Testis (tissue), 3 donors: Measurements from ENCODE around the gene KCTD17. TPM values are rescaled to one million over a fixed set of nuclear protein-coding genes. Genes with fewer than 3 reads are reported as not detected.

ENCODE experiments used
- DNase-seq: peaks from one replicate; pipeline ENCODE4 v3.0.0-alpha.2; 2019
- H3K27ac ChIP-seq, 2 donors: fragments of 200-600 bp; sonication (generic); one replicate each; pipeline ENCODE4 v1.5.1; 2019
- H3K27me3 ChIP-seq: fragments of 200-600 bp; sonication (generic); one replicate; pipeline ENCODE4 v1.5.1; 2019
- H3K36me3 ChIP-seq: fragments of 200-600 bp; sonication (generic); one replicate; pipeline ENCODE4 v1.5.1; 2017; ENCODE audit warnings: low read depth; ENCODE audit errors: missing control alignments
- H3K4me1 ChIP-seq: fragments of 200-600 bp; sonication (generic); one replicate; pipeline ENCODE4 v1.5.1; 2019
- H3K4me3 ChIP-seq, 2 donors: fragments of 200-600 bp; sonication (generic); one replicate each; pipeline ENCODE4 v1.5.1; 2017 to 2019
- H3K9me3 ChIP-seq: fragments of 200-600 bp; sonication (generic); one replicate; pipeline ENCODE4 v1.5.1; 2017
- POLR2A ChIP-seq: fragments of 450-650 bp; IDR thresholded peaks from one replicate; pipeline ENCODE4 v1.6.1; 2017; ENCODE audit warnings: antibody characterized with exemption, mild to moderate bottlenecking, moderate library complexity
- WGBS, 2 donors: methylation state at CpG; one replicate each; pipeline ENCODE4 v1.1.5; 2018; 5-methylcytosine and 5-hydroxymethylcytosine counted together
- intact Hi-C: fragments of 100-400 bp; cut with DNase I; formaldehyde crosslinking; loops from one replicate; pipeline ENCODE4 v1.15.1; 2023; ENCODE audit warnings: low total_unique reads
- polyA plus RNA-seq: library from polyadenylated mRNA; stranded (reverse); fragments of 350-450 nt; fragmentation: Illumina TruSeq; extraction: RNeasy Lipid Tissue Mini Kit (QIAGEN cat#74804); gene quantifications from one replicate; pipeline ENCODE4 v1.2.3, GENCODE V29; 2014; ENCODE audit warnings: low read depth, low replicate concordance; ENCODE audit not compliant: insufficient read depth
- total RNA-seq, 2 donors: library from RNA; depleted of rRNA; stranded (reverse); fragments of >200 nt; gene quantifications; one replicate each; pipeline ENCODE4 v1.2.3, GENCODE V29; 2016
- TF ChIP-seq, protein P1 (sequence below), 3 experiments: fragments of 450-650 bp in 2 of 3; fragments of 200-600 bp in 1 of 3; sonication (generic) in 1 of 3; IDR thresholded peaks; one replicate each; pipeline ENCODE4 v1.5.1; 2016 to 2019; ENCODE audit warnings: antibody characterized with exemption in 3 of 3, mild to moderate bottlenecking in 2 of 3, moderate library complexity in 1 of 3

Gene KCTD17
- total and polyA plus RNA-seq, 3 donors from 2014 or later, result 39.1 to 99.1 (median 57.0) TPM

DNA sequence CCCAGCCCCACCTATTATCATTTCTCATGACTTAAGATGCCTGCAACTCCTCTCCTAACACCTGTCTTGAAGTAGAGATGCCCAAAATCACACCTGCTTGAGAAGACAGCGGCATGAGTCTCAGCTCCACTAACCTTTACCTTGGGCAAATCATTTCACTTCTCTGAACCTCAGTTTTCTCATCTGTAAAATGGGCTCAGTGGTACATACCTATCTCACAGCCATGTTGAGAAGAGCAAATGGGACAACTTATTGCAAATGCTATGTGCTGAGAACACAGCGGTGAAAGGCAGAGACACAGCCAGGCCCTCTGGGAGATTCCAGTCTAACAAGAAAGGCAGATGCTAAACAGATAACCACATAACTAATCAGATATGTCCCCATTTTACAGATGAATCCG, 40.1 kb upstream of the KCTD17 start:
- H3K4me1 ChIP-seq, result peaks cover 3% of the 10 kb centered on the region
- no peaks in the 10 kb centered on the region for H3K36me3 ChIP-seq
- no peaks in the 10 kb centered on the region for H3K9me3 ChIP-seq
- H3K4me3 ChIP-seq, result no peak overlapping the region
- H3K27ac ChIP-seq, result no peak overlapping the region
- 97 to 100% methylated on average over 3 of the region's 3 CpGs for WGBS, 2 donors
- DNase-seq, result no peak
- intact Hi-C loops, result no loop called here
- no peaks in the 10 kb centered on the region for H3K27me3 ChIP-seq
- TF ChIP-seq POLR2A, result no peak
- TF ChIP-seq, protein P1, sequence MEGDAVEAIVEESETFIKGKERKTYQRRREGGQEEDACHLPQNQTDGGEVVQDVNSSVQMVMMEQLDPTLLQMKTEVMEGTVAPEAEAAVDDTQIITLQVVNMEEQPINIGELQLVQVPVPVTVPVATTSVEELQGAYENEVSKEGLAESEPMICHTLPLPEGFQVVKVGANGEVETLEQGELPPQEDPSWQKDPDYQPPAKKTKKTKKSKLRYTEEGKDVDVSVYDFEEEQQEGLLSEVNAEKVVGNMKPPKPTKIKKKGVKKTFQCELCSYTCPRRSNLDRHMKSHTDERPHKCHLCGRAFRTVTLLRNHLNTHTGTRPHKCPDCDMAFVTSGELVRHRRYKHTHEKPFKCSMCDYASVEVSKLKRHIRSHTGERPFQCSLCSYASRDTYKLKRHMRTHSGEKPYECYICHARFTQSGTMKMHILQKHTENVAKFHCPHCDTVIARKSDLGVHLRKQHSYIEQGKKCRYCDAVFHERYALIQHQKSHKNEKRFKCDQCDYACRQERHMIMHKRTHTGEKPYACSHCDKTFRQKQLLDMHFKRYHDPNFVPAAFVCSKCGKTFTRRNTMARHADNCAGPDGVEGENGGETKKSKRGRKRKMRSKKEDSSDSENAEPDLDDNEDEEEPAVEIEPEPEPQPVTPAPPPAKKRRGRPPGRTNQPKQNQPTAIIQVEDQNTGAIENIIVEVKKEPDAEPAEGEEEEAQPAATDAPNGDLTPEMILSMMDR (IDR thresholded peaks at IDR 0.05), result no peak

DNA sequence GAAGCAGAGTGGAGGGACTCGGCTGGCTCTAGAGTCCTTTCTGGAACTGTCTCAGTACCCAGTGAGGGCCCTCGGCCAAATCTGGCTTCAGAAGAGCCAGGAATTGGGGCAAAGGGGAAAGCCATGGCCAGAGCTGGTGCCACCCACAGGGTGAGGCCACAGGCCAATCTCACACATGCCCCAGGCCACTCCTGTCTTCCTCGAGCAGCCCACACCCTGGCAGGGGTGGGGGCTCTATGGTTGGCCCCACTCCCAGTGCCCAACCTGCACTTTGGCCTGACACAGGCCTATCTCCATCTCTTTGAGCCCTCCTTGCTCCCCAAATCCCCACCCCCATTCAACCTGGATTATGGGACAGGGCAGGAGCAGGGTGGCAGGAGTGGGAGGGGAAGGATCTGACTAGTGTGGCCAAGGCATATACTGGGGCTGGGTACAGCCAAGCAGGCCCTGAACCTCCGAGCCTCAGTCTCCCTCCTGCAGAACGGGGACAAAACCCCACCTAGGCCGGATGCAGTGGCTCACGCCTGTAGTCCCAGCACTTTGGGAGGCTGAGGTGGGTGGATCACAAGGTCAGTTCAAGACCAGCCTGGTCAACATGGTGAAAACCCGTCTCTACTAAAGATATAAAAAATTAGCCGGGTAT, 39.2 kb upstream of the KCTD17 start:
- H3K4me1 ChIP-seq, result peaks cover 6% of the 10 kb centered on the region
- DNase-seq, result no peak
- WGBS, 2 donors, result 87 to 92% methylated on average over 8 to 9 of the region's 9 CpGs
- H3K4me3 ChIP-seq, result no peak overlapping the region
- TF ChIP-seq, protein P1 (IDR thresholded peaks at IDR 0.05), result no peak
- H3K36me3 ChIP-seq, result no peaks in the 10 kb centered on the region
- H3K9me3 ChIP-seq, result no peaks in the 10 kb centered on the region
- H3K27ac ChIP-seq, result no peak overlapping the region
- intact Hi-C loops, result no loop called here
- no peaks in the 10 kb centered on the region for H3K27me3 ChIP-seq

DNA sequence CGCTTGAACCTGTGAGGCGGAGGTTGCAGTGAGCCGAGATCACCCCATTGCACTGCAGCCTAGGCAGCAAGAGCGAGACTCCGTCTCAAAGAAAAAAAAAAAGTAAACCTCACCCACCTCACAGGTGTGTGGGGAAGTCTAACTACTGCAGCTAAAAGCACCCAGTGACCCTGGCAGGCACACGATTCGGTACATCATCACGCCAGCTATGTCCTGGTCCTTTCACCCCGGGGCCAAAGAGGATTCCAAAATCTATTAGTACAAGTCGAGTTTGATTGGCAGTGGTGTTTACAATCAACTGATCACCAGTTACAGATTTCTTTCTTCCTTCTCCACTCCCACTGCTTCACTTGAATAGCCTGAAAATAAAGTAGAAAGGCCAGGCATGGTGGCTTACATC, 38.6 kb upstream of the KCTD17 start:
- no peaks in the 10 kb centered on the region for H3K36me3 ChIP-seq
- intact Hi-C loops, result no loop called here
- H3K27ac ChIP-seq, result no peak overlapping the region
- H3K4me1 ChIP-seq, result peaks cover 7% of the 10 kb centered on the region
- no peaks in the 10 kb centered on the region for H3K27me3 ChIP-seq
- no peak overlapping the region for H3K4me3 ChIP-seq
- H3K9me3 ChIP-seq, result no peaks in the 10 kb centered on the region
- DNase-seq, result no peak
- 84 to 86% methylated on average over 10 of the region's 10 CpGs for WGBS, 2 donors
- TF ChIP-seq POLR2A, result no peak
- TF ChIP-seq, protein P1 (IDR thresholded peaks at IDR 0.05), result no peak

DNA sequence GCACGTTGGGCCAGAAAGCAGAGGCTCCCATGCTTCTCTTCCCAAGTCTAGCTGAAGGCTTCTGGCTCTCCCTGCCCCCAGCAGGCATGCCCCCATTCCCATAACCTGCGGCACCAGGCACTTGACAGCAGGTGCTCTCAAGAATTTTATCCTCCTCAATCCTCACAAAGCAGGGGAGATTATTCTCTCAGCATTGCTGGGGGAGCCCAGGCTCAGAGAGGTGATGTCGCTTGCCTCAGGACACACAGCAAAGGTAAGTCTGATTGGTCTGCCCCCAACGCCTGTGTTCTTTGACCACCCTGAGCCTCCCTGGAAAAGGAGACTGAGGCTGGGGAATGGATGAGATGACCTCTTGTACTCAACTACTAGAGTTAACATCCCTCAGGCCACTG, 37.1 kb upstream of the KCTD17 start:
- Histone ChIP-seq H3K4me3 (no peak overlapping the region), H3K36me3 (no peaks in the 10 kb centered on the region), H3K27me3 (no peaks in the 10 kb centered on the region), H3K4me1 (peaks cover 12% of the 10 kb centered on the region), H3K9me3 (no peaks in the 10 kb centered on the region), H3K27ac (no peak overlapping the region)
- DNase-seq, result no peak
- 87 to 94% methylated on average over 4 of the region's 4 CpGs for WGBS, 2 donors
- TF ChIP-seq POLR2A, result no peak
- TF ChIP-seq, protein P1 (IDR thresholded peaks at IDR 0.05), result no peak
- intact Hi-C loops, result no loop called here

DNA sequence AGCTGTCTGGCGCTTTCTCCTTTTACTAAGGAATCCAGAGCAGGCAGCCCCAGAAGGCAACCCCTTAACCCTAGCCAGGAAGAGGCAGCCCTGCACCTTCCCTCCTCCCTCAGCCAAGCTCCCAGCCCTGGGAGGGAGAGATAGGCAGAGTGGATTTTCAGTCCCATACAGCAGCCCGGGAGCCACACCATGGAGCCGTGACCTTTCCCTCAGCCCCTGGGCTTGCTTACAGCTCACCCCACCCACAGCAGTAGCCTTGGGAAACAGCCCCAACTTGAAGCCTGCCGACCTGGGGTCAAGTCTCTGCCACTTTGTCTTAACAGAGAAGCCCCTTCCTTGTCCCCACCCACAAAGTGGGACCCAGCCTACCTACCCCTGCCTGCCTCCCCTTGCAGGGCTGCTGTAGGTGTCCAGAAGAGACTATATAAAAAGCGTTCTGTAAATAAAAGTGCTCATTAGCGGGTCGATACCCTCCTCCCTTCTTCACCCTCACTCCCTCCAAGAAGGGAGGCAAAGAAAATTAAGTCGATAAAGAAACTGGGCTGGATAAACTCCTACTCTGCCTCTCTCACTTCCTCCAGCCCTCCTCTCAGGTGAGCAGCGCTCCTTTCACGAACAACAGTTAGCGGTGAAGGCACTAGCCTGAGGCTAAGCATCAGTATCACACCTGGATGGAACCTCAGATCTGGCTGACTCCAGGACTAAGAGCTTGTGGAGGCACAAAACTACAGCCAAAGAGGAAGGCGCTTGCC, 36.5 kb upstream of the KCTD17 start:
- 76 to 80% methylated on average over 12 of the region's 12 CpGs for WGBS, 2 donors
- DNase-seq, result no peak
- intact Hi-C loops, result no loop called here
- H3K27me3 ChIP-seq, result no peaks in the 10 kb centered on the region
- H3K4me1 ChIP-seq, result peaks cover 12% of the 10 kb centered on the region
- no peak overlapping the region for H3K27ac ChIP-seq
- TF ChIP-seq POLR2A, result no peak
- TF ChIP-seq, protein P1 (IDR thresholded peaks at IDR 0.05), result no peak
- H3K4me3 ChIP-seq, result no peak overlapping the region
- H3K9me3 ChIP-seq, result no peaks in the 10 kb centered on the region
- H3K36me3 ChIP-seq, result no peaks in the 10 kb centered on the region
